Loucy (cell line): Measurements from ENCODE around the gene EFNA5.

ENCODE experiments used
- H2AFZ ChIP-seq: fragments of 200-600 bp; sonication (generic); 2 replicates; pipeline ENCODE4 v1.6.0; 2016; ENCODE audit warnings: antibody characterized with exemption, mild to moderate bottlenecking, low read length, moderate library complexity
- H3F3A ChIP-seq: fragments of 200-600 bp; 2 replicates; pipeline ENCODE4 v1.6.0; 2016; ENCODE audit warnings: antibody characterized with exemption, low read depth, mild to moderate bottlenecking
- H3K27me3 ChIP-seq: fragments of 200-600 bp; sonication (generic); 2 replicates; pipeline ENCODE4 v1.6.1; 2014; ENCODE audit warnings: low read length, mild to moderate bottlenecking; ENCODE audit not compliant: insufficient read depth, poor library complexity, severe bottlenecking
- H3K36me3 ChIP-seq: fragments of 200-600 bp; sonication (generic); 2 replicates; pipeline ENCODE4 v1.6.1; 2016; ENCODE audit warnings: low read length; ENCODE audit not compliant: insufficient read depth
- H3K4me1 ChIP-seq: fragments of 200-600 bp; sonication (generic); 2 replicates; pipeline ENCODE4 v1.5.1; 2014; ENCODE audit warnings: low read length, mild to moderate bottlenecking; ENCODE audit not compliant: insufficient read depth, poor library complexity, severe bottlenecking
- H3K4me2 ChIP-seq: fragments of 200-600 bp; sonication (generic); 2 replicates; pipeline ENCODE4 v1.6.0; 2014; ENCODE audit warnings: antibody characterized with exemption, low read length, low read depth, mild to moderate bottlenecking; ENCODE audit not compliant: poor library complexity, severe bottlenecking
- H3K4me3 ChIP-seq: fragments of 200-600 bp; sonication (generic); 2 replicates; pipeline ENCODE4 v1.5.1; 2014; ENCODE audit warnings: low read length, mild to moderate bottlenecking, mixed read lengths; ENCODE audit not compliant: poor library complexity, severe bottlenecking
- H3K79me2 ChIP-seq: fragments of 200-600 bp; sonication (generic); 2 replicates; pipeline ENCODE4 v1.6.1; 2014; ENCODE audit warnings: low read length; ENCODE audit not compliant: insufficient read depth
- H3K9ac ChIP-seq: fragments of 200-600 bp; sonication (generic); 2 replicates; pipeline ENCODE4 v1.6.0; 2014; ENCODE audit warnings: mild to moderate bottlenecking, low read depth, low read length, moderate library complexity; ENCODE audit not compliant: poor library complexity, severe bottlenecking
- H3K9me2 ChIP-seq: fragments of 200-600 bp; sonication (generic); replicated peaks from 2 replicates; pipeline ENCODE4 v1.6.1; 2016; ENCODE audit warnings: low read depth, low read length, mixed read lengths
- H3K9me3 ChIP-seq: fragments of 200-600 bp; sonication (generic); 2 replicates; pipeline ENCODE4 v1.6.1; 2014; ENCODE audit warnings: mild to moderate bottlenecking, antibody characterized with exemption, low read length, low read depth; ENCODE audit not compliant: insufficient read depth
- H4K20me1 ChIP-seq: fragments of 200-600 bp; sonication (generic); 2 replicates; pipeline ENCODE4 v1.6.0; 2014; ENCODE audit warnings: antibody characterized with exemption, low read length, mild to moderate bottlenecking; ENCODE audit not compliant: insufficient read depth, poor library complexity, severe bottlenecking
- EZH2phosphoT487 ChIP-seq: fragments of 200-600 bp; IDR thresholded peaks from 2 replicates; pipeline ENCODE4 v1.6.1; 2018; ENCODE audit warnings: antibody characterized with exemption, mild to moderate bottlenecking, moderate library complexity, borderline replicate concordance
- TF ChIP-seq, protein P1 (sequence below): fragments of 200-600 bp; sonication (generic); conservative IDR thresholded peaks from 2 replicates; pipeline ENCODE4 v1.5.1; 2014; ENCODE audit warnings: mild to moderate bottlenecking, antibody characterized with exemption, low read length

The EFNA5 gene

DNA sequence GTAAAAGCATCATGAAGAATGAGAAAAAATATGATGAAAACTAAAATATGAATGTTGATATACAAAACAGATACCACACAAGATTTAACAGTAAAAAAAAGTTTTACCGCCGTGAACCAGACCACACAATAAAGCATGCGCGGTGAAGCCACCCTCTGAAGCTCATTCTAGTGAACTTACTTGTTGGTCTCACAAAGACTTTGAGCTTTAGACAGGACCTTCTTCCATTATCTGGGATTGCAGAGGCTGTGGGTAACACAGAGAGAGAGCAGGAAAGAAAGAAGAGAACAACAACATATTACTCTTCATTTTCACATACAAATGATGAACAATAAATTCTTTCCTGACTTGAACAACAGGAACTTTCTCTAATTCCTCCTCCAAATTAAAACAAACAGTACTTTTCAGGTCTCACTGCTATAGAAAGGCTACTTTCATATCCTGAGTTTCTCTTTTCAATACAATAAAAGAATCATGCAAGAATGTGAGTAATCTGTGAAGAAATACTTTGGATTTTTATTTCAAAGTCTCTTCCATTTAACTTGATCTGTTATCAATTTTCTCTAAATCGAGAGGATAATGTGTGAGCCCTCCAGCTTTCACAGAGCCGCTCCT lies 283.1 kb downstream of the EFNA5 start:
- H3K9ac ChIP-seq = no peak overlapping the region
- H3K27me3 ChIP-seq = no peaks in the 10 kb centered on the region
- no peaks in the 10 kb centered on the region for H3K79me2 ChIP-seq
- H3K4me1 ChIP-seq = peaks cover 27% of the 10 kb centered on the region
- H2AFZ ChIP-seq = no peak overlapping the region
- H3K36me3 ChIP-seq = no peaks in the 10 kb centered on the region
- TF ChIP-seq EZH2phosphoT487 = no peak
- H3K4me3 ChIP-seq = no peak overlapping the region
- no peaks in the 10 kb centered on the region for H3K9me3 ChIP-seq
- no peak overlapping the region for H3K4me2 ChIP-seq
- no peaks in the 10 kb centered on the region for H3F3A ChIP-seq
- no peaks in the 10 kb centered on the region for H4K20me1 ChIP-seq
- H3K9me2 ChIP-seq = no peaks in the 10 kb centered on the region

DNA sequence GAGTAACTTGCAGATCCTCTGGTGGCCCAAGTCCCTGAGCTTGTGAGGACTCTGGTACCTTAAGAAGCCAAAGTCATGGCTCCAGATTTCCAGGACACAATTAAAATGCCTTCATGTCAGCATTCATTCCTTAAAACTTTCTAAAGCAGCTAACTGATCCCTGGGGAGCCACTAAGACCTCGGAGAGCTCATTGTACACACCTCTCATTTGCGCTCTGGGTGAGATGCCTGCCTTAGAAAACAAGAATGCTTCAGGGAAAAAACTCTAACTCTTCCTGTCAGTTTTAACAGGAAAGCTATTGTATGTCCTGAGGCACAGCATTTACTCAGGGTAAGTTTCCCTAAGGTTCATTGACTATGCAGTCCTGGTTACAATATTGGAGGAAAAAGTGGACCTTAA lies 285.0 kb downstream of the EFNA5 start:
- Histone ChIP-seq H3K9me3 (no peaks in the 10 kb centered on the region), H3K36me3 (no peaks in the 10 kb centered on the region), H3K4me3 (no peak overlapping the region), H3K9ac (no peak overlapping the region), H3K9me2 (no peaks in the 10 kb centered on the region), H3K4me2 (no peak overlapping the region), H3K4me1 (peaks cover 35% of the 10 kb centered on the region), H2AFZ (no peak overlapping the region), H3K27me3 (no peaks in the 10 kb centered on the region), H3K79me2 (no peaks in the 10 kb centered on the region), H4K20me1 (no peaks in the 10 kb centered on the region), H3F3A (no peaks in the 10 kb centered on the region)
- no peak for TF ChIP-seq EZH2phosphoT487
- TF ChIP-seq, protein P1, sequence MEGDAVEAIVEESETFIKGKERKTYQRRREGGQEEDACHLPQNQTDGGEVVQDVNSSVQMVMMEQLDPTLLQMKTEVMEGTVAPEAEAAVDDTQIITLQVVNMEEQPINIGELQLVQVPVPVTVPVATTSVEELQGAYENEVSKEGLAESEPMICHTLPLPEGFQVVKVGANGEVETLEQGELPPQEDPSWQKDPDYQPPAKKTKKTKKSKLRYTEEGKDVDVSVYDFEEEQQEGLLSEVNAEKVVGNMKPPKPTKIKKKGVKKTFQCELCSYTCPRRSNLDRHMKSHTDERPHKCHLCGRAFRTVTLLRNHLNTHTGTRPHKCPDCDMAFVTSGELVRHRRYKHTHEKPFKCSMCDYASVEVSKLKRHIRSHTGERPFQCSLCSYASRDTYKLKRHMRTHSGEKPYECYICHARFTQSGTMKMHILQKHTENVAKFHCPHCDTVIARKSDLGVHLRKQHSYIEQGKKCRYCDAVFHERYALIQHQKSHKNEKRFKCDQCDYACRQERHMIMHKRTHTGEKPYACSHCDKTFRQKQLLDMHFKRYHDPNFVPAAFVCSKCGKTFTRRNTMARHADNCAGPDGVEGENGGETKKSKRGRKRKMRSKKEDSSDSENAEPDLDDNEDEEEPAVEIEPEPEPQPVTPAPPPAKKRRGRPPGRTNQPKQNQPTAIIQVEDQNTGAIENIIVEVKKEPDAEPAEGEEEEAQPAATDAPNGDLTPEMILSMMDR = no peak

DNA sequence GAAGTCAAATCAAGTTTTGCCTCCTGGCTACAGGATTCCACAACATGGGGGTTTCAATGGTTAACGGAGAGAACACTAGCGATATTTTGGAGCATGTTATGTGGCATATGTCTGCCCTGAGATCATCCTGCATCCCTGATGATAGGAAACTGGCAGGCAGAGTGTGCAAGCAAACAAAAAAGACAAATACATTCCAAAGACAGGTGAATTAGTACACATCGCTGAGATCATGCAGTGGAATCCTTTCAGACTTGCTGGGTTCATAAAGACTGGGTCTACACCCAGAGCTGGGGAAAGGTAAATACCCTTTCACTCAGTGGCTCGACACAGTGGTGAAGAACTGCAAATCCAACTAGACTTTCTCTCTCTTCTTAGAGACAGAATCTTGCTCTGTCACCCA lies 286.5 kb downstream of the EFNA5 start:
- Histone ChIP-seq H3K4me2 (no peak overlapping the region), H3K9me3 (no peaks in the 10 kb centered on the region), H3K4me3 (no peak overlapping the region), H4K20me1 (no peaks in the 10 kb centered on the region), H3K9me2 (no peaks in the 10 kb centered on the region), H3F3A (no peaks in the 10 kb centered on the region), H3K9ac (no peak overlapping the region), H3K36me3 (no peaks in the 10 kb centered on the region), H3K27me3 (no peaks in the 10 kb centered on the region), H3K4me1 (peaks cover 27% of the 10 kb centered on the region), H3K79me2 (no peaks in the 10 kb centered on the region), H2AFZ (no peak overlapping the region)
- TF ChIP-seq, protein P1 = no peak
- no peak for TF ChIP-seq EZH2phosphoT487

DNA sequence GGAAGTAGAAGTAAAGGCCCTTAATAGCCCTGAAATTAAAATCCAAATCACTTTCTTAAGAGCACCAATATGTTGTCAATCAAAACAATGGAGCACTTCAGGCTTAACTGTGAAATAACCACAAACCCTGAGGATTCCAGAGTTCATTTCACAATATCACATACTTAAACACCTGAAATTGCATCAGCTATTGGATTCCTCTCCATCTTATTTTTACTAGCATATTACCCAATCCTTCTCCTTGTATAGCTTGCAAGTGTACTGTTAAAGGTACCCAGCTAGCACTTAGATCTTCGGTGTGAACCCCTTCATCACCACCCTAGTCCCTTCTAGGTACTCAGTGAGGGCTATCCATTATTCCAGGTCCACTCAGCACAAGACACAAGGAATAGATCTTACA lies 287.3 kb downstream of the EFNA5 start:
- Histone ChIP-seq H3K9me3 (no peaks in the 10 kb centered on the region), H2AFZ (no peak overlapping the region), H3K36me3 (no peaks in the 10 kb centered on the region), H3K4me3 (no peak overlapping the region), H3K79me2 (no peaks in the 10 kb centered on the region), H3K9me2 (no peaks in the 10 kb centered on the region), H3K9ac (no peak overlapping the region), H4K20me1 (no peaks in the 10 kb centered on the region), H3K4me2 (no peak overlapping the region), H3K4me1 (peaks cover 20% of the 10 kb centered on the region), H3K27me3 (no peaks in the 10 kb centered on the region), H3F3A (no peaks in the 10 kb centered on the region)
- TF ChIP-seq EZH2phosphoT487 = no peak
- TF ChIP-seq, protein P1 = no peak
